HPDE6-E6E7 (cell line): ENCODE data around the gene RAC3.

Experiments
- DNase-seq: peaks from one replicate; pipeline ENCODE4 v3.0.0; 2011; ENCODE audit warnings: missing footprints; ENCODE audit errors: extremely low spot score

The RAC3 gene

DNA sequence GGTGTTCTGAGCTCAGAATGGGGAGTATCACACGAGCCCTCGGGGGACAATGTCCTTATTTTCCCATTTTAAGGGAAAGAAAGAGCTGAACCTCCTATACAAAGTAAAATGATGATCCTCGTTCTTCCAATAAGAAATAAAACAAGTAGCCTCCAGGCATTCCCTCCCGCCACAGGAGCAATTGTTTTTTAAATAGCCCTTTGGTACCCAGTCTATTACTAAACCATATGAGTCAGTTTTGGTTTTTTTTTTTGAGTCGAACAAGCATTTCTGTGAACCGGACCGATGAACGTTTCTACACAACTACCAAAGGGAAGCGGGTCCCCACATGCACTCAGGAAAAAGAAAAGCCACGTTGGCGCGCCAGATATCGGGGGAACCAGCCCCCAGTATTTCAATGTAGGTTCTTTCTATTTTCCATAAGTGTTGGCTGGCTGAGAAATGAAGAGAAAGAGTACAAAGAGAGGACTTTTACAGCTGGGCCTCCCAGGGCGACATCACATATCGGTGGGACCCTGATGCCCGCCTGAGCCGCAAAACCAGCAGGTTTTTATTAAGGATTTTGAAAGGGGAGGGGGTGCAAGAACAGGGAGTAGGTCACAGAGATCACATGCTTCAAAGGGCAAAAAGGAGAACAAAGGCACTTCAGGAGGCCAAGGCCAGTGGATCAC, 9.8 kb downstream of the RAC3 start:
- DNase-seq, result no peak

DNA sequence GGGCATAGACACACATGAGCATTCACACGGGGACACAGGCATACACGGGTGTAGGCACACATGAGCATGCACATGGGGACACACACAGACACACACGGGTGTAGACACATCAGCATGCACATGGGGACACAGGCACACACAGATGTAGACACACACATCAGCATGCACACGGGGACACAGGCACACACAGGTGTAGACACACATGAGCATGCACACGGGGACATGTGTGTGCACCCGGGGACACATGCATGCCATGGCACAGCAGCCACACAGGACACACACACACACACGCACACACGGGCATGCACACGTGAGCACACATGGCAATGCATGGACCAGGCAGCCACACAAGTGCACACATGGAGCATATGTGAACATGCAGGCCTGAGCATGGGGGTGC, 11.2 kb downstream of the RAC3 start:
- DNase-seq, result no peak

DNA sequence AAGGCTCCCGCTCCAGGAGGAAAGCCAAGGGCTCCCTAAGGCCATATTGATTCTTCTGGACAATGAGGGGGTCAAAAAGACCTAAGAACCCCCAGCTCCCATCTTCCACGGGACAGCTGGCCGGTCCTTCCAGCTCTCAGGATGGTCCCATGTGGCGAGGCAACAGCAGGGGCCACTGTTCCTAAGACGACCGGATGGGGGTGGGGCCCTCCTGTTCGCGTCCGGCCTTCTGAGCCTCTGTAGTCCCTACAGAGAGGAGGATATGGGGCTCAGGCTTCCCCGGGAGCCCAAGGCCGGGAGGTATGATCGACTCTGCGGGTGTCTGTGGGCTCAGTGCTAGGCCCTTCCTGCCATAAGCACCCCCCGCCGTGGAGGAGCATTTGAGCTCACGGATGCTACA, 12.0 kb downstream of the RAC3 start:
- no peak for DNase-seq

DNA sequence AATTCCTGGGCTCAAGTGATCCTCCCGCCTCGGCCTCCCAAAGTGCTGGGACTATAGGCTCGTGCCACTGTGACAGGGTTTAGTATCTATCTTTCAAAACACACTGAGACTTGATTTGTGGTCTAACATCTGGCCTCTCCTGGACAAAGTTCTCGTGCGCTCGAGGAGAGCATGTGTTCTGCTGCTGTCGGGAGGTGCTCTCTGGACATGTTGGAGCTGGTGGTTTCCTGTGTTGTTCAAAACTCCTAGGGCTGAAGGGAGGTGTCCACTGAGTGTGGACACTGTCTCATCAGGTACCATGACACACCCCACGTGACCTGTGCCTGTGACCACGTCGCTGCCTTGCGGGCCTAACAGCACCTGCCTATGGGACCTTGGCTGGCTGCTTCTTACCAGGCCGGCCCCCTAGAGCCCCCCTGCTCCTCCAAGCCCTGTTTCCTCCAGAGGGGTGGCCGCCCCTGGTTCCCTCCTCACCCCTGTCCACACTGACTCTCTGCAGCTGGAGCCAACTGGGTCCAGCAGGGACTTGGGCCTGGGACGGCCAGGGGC, 14.5 kb downstream of the RAC3 start:
- DNase-seq, result no peak

DNA sequence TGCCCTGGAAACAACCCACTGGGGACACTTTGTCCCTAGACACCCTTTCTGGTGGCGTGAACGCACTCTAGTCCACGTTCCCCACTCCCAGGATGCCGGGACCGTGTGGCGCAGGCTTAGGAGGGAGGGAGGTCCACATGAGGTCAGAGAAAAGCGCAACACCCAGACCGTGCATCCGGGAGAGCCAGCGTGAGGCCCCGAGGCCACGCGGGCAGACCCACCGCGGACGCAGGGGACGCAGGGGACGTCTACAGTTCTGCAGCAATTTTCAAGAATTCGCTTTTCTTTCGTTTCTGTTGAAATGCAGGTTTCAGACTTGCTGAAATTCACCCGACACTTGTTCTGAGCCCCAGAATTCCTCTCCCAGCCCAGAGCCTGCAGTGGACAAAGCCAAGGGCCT, 15.4 kb downstream of the RAC3 start:
- DNase-seq, result no peak

DNA sequence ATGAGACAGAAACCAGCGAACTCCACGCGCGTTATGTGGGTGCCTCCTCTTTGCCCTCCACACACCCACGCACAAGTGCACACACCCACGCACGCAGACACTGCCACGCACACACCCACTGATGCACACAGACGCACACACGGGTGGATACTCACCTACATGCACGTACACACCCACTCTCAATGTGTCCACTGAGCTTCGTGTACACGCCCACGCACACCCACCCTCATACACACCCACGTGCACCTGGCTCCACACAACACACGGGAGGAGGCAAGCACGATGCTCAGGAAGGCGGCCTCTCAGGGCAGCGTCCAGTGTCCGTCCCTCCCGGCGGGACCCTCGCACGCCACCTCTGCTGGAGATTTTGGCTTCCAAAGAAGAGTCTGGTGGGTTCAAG, 15.9 kb downstream of the RAC3 start:
- no peak for DNase-seq

DNA sequence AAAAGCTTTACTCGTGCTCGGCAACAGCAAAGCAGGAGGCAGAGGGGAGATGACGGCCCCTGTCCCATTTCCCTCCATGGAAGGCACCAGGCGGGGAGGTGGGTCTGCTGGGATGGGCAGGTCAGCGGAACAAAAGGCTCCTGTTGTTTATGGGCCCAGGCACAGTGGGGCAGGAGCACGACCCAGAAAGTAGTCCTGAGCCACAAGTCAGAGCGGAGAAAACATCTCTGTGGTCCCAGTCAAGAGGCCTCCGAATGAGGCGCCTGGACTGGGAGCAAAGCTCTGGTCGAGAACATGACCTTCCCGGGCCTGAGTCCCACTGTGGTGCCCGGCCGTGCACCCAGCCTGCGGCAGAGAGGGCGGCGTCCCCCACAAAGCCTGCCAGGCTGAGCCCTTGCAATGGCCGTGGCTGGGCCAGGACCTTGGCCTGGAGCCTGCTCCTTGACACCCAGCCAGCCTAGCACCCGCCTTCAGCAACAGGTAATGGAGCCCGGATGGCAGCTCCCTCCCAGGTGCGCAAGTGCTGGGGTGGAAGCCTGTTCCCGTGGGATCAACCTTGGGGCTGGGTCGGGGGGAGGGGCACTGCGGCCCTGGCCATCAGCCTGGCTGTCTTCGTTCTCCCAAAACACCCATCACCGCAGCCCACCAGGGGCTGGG, 16.6 kb downstream of the RAC3 start:
- DNase-seq, result no peak

DNA sequence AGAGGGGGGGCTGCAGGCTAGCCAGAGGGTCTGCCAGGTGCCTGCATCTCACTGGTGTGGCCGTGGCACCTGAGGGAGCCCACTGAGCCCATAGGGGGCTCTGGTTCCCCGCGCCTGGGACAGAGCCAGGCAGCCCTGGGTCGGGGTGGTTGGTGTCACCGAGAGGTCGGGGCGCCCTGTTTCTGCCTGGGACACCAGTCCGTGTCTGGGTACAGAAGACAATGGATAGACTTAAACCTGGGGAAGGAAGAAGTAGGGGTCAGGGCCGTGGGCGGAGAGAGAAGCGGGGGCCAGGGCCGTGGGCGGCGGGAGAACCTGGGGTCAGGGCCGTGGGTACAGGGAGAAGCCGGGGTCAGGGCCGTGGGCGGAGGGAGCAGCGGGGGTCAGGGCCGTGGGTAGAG, 17.1 kb downstream of the RAC3 start:
- DNase-seq, result no peak

DNA sequence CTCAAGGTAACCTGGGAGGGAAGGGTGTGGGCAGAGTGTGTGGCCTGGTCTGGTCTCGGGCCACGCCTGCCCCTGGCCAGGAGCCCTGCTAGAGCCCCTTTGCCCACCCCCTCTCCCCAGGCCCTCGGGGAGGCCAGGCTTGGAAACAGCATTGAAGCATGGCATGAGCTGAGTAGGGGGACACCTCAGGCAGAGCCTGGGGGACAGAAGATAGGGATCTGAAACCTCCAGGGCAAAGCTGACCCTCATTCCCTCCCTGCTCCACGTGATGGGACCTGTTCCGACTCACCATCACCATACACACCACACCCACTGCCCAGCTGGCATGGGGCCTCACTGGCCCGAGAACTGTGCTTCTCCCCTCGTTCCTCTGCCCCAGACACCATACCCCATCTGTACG, 17.6 kb downstream of the RAC3 start:
- DNase-seq, result no peak

DNA sequence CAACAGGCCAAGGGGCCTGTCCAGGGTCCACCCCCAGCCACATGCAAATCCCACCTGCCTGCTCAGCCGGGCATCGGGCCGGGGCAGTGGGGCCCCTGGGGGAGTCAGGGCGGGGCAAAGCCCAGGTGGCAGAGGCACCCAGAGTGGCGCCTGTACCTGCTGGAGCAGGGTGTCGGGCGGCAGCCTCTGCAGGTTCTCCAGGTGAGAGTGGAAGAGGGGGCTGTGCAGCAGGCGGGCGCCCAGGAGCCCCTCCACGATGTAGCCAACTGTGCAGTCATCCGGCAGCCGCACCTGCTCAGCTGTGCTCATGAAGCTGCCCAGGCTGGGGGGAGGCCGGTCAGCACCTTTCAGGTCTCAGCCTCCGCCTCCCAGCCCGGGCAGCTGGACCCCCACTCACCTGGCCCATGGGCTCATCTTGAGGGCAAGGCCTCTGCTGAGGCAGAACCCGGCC, 18.1 kb downstream of the RAC3 start:
- DNase-seq, result no peak

DNA sequence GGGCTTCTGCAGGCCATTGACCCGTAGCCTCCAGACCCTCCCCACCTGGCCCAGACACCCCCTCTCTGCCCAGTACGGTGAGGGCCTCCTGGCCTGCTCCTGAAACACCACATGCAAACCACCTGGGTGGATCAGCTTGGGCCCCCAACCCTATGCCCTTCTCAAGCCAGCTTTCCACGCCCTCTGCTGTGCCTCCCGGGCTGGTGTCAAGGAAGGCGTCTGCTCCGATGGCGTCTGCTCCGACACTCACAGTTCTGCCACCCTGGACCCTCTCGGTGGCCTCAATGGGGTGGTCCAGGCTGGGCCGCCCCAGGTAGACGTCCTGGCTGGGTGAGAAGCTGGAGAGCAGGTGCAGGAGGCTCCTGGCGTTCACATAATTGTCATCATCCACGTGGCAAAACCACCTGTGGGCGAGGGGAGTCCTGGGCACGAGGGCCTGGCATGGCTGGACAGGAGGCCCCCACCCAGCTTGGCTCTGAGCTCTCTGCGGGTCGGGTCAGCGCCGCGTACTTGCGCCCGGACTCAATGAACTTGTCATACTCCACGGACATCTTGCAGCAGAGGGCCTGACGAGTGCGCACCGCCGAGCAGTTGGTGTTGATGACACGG, 18.8 kb downstream of the RAC3 start:
- DNase-seq, result no peak

DNA sequence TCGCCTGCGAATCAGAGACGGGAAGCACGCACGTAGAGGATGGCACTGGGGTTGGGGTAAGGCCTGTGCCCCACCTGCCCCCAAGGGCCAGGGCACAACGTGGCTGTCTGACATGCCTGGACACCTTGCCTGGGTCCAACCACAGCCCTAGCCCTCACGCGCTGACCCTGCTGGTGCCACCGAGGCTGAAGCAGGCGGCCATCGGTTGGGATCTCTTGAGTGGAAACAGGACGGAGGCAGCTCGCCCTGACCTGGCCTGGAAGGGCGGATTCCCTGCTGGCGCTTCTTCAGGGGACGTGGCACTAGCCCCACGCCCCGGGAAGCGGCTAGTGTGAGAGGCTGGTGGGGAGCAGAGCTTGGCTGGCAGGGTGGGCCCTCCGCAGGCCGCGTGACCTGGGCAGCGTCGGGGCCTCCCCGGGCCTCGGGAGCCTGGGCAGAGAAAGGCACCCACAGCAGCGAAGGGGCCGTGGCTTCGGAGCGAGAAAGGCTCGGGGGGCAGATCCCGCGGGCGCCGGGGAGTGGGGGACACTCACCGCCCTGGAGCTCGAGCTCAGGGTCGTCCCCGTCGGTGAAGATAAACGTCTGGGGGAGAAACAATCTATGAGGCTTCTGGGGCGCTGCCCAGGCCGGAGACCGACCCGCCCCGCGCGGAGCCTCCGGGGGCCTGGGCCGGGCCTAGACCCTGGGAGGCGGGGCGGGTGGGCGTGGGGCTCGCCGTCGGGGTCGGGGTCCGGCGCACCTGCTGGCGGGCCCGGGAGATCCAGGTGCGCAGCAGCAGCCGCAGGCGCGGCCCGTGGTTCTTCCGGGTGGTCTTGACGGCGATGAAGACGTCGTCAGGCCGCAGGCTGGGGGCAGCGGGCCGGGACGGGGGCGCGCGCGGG, 19.5 kb downstream of the RAC3 start:
- DNase-seq, result no peak

DNA sequence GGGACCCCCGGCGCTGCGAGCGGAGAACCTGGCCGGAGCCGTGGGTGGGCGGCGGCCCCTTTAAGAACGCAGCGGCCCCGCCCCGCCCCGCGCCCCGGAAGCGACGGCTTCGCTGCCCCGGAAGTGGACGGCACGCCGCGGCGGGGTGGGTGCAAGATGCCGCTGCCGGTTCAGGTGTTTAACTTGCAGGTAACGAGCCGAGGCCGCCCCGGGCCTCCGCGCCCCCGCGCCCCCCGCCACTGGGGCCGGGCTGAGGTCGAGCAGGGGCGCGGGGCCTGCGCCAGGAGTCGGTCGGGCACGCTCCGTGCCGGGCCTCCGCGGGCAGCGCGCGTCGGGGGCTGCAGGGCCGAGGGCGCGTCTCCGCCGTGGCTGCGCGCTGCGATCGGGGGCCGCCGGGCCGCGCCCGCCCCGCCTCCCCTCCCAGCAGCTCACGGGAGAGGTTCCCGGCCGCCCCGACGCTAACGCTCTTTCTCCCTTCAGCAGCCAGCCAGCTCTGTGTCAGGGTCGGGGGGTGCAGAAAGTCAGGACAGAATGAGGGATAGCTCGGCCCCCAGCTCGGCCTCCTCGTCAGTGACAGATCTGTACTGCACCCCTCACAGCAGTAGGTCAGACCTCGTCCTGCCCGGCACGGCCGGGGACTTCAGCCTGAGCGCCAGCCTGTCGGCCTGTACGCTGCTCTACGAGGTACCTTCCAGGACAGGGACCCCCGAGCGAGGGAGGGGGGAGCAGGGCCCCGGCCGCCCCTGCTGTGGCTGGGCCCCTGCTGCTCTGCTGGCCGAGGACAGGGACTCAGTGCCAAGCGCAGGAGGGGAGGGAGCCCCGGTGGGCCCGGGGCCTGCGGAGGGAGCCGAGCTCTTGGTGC, 20.5 kb downstream of the RAC3 start, which contains the start of the genes GPS1 and RFNG:
Gene GPS1 (plus strand): TSS at position 123 of the 862 bp plus-strand sequence. CDS start 34 bp downstream, at position 157.
Gene RFNG (minus strand): TSS at position 36 of the 862 bp plus-strand sequence. CDS start 45 bp downstream, outside the sequence.
- peak; percentile 81 for DNase-seq

DNA sequence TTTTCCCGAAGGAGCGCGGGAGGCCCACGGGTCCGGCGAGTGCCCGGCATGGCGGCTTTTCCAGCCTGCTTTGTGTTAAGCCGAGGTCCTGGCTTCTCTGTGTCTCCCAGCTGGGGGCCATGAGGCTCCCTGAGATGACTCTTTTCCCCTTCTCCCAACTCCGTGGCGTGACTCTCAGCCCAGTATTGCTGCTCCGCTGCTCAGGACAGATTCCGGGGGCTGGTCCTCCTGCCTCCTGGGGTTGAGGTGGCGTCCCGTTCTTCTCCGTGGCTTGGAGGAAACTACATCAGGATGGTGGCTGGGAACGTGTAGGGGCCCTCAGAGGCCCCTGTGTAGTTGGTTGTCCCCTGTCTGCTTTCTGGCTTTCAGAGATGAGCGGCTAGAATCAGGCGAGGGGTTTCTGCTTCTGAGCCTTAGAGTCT, 21.2 kb downstream of the RAC3 start:
- no peak for DNase-seq

DNA sequence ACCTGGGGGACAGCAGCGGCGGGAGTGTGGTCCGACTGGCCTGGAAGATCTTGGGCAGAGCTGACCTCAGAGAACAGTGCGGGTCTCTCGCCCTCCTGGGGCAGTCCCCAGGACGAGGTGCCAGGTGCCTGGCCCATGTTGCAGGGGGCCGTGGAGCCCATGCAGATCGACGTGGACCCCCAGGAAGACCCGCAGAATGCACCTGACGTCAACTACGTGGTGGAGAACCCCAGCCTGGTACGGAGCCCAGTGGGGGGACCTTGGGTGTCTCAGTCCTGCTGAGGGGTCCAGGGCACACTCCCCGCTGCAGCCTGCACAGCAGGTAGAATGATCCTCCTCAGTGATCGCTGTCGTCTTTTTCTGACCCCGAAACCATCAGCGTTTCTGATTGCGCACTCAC, 21.7 kb downstream of the RAC3 start:
- DNase-seq, result no peak

DNA sequence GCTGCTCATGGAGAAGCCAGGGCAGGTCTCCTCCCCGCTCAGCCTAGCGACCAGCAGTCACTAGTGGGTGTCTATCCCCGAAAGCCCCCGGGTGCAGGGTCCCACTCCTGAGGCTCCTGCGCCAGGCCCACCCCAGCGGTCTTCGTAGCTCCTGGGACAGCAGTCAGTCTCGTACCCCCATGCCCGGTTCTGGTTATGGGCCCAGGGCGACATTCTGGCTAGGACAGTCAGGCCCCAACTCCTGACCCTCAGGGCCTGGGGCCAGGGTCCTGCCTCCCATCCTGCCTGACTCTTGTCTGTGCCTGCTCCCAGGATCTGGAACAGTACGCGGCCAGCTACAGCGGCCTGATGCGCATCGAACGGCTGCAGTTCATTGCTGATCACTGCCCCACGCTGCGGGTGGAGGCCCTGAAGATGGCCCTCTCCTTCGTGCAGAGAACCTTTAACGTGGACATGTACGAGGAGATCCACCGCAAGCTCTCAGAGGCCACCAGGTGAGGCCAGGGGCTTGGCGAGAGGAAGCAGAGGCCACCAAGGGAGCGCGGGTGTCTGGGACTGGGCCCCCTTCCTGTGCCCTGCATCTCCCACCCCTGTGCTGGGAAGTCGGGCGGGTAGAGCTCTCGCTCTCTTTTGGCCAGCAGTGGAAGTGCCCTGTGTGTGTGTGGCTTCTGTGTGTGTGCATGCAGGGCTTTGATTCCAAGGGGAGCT, 22.2 kb downstream of the RAC3 start:
- no peak for DNase-seq

DNA sequence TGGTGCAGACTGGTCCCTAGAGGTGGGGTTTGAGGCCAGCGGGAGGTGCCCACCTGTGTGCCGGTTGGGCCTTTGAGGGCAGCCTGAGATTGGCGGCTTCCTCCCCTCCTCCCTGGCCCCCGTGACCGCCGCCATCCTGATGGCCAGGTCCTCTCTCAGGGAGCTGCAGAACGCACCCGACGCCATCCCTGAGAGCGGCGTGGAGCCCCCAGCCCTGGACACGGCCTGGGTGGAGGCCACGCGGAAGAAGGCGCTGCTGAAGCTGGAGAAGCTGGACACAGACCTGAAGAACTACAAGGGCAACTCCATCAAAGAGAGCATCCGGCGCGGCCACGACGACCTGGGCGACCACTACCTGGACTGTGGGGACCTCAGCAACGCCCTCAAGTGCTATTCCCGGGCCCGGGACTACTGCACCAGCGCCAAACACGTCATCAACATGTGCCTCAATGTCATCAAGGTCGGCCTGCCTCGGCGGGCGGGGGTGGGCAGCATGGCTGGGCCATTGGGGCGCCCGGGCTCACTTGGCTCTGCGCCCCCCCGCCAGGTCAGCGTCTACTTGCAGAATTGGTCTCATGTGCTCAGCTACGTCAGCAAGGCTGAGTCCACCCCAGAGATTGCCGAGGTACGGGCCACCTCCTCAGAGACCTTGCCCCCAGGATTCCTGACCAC, 23.0 kb downstream of the RAC3 start:
- no peak for DNase-seq

DNA sequence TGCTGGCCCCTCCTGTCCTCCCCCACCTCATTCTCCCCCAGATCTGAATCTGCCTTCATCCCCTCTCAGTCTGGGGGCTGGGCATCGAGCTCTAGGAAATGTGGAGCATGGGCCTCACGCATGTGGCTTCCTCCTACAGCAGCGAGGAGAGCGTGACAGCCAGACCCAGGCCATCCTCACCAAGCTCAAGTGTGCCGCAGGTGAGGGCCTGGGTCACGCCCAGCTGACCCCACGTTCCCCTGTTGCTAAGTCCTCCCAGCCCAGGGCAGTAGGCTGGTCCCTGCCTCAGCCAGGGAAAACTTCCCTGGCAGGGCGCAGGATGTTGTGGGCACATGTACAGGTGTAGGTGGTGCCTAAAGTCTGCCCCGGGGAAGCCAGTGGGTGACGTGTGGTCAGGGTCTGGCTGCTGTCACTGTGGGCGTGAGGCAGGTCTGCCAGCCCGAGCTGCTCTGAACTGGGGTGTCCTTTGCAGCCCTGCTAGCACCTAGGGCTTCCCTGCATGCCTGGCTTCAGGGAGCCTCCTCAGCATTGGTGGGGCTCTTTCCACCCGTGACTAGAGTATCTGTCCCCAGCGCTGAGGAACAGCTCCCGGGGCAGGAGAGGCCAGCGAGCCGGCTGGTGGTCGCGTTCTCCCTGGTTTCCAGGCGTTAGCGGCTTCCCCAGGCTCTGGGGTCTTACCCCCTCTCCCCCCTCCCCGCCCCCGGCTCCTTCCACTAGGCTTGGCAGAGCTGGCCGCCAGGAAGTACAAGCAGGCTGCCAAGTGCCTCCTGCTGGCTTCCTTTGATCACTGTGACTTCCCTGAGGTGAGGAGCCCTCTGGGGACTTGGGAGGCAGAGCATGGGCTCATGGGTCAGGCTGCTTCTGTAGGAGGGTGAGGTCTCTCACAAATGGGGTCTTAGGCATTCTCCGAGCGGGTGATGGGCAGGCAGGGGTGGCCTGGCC, 23.8 kb downstream of the RAC3 start:
- DNase-seq, result no peak
